Ishikawa (cell line): ENCODE results near the gene HAT1.

Source experiments
- CEBPB ChIP-seq: IDR thresholded peaks from 2 replicates; pipeline ENCODE4 v1.6.1; 2012
- CREB1 ChIP-seq: IDR thresholded peaks from 2 replicates; pipeline ENCODE4 v1.6.1; 2012; ENCODE audit warnings: low read depth
- EGR1 ChIP-seq: IDR thresholded peaks from 2 replicates; pipeline ENCODE4 v1.6.1; 2012
- EP300 ChIP-seq: IDR thresholded peaks from 2 replicates; pipeline ENCODE4 v1.6.1; 2012; ENCODE audit warnings: borderline replicate concordance
- FOXM1 ChIP-seq: IDR thresholded peaks from 2 replicates; pipeline ENCODE4 v1.6.1; 2012; ENCODE audit warnings: low read depth, borderline replicate concordance
- NFIC ChIP-seq: IDR thresholded peaks from 2 replicates; pipeline ENCODE4 v1.6.1; 2012
- RAD21 ChIP-seq: IDR thresholded peaks from 2 replicates; pipeline ENCODE4 v1.6.1; 2012; ENCODE audit warnings: low read depth
- REST ChIP-seq: IDR thresholded peaks from 2 replicates; pipeline ENCODE4 v1.6.1; 2012; ENCODE audit warnings: low read depth, mild to moderate bottlenecking
- TAF1 ChIP-seq: IDR thresholded peaks from 2 replicates; pipeline ENCODE4 v1.6.1; 2012; ENCODE audit warnings: low read depth, mild to moderate bottlenecking
- TCF12 ChIP-seq: IDR thresholded peaks from 2 replicates; pipeline ENCODE4 v1.6.1; 2012; ENCODE audit warnings: low read depth
- TEAD4 ChIP-seq: IDR thresholded peaks from 2 replicates; pipeline ENCODE4 v1.6.1; 2012
- USF1 ChIP-seq: IDR thresholded peaks from 2 replicates; pipeline ENCODE4 v1.6.1; 2012
- YY1 ChIP-seq: IDR thresholded peaks from 2 replicates; pipeline ENCODE4 v1.6.1; 2012; ENCODE audit warnings: low read depth
- ZBTB7A ChIP-seq: IDR thresholded peaks from 2 replicates; pipeline ENCODE4 v1.6.1; 2012; ENCODE audit warnings: low read depth
- TF ChIP-seq, protein P1 (sequence below): IDR thresholded peaks from 2 replicates; pipeline ENCODE4 v1.6.1; 2012

The HAT1 gene

DNA sequence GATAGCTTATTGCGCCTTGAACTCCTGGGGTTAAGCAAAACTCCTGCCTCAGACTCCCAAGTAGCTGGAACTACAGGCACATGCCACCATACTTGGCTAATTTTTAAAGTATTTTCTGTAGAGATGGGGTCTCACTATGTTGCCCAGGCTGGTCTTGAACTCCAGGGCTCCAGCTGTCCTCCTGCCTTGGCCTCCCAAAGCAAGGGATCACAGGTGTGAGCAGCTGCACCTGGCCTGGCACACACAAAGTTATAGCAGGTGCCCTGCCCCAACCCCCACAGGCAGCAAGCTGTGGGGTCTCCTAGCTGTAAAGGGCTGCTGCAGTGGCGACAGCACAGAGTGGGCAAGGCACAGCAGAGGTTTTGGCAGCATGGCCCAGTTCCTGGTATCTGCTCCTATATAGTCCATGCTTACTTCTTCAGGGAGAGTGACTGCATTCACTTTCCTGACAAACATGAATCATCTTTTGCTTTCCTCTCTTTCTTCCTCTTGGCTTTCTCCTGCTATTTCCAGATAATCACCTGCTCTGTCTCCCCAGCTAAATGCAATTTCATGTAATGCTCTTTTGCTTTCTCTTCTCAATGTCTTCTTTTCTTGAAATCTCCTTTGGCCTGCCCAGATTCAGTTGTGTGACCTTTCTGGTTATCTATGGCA lies 50.2 kb downstream of the HAT1 start:
- no peak for TF ChIP-seq NFIC
- no peak for TF ChIP-seq TAF1
- TF ChIP-seq YY1, result no peak
- no peak for TF ChIP-seq CREB1

GRCh38 chr2:171979103-171979502 lies 56.8 kb downstream of the HAT1 start:
- TF ChIP-seq YY1 (no peak), EP300 (no peak), EGR1 (no peak), RAD21 (no peak), TCF12 (no peak), FOXM1 (no peak), USF1 (no peak), TEAD4 (no peak), TAF1 (no peak), CEBPB (no peak), ZBTB7A (no peak)
- TF ChIP-seq, protein P1, sequence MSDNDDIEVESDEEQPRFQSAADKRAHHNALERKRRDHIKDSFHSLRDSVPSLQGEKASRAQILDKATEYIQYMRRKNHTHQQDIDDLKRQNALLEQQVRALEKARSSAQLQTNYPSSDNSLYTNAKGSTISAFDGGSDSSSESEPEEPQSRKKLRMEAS, result no peak

DNA sequence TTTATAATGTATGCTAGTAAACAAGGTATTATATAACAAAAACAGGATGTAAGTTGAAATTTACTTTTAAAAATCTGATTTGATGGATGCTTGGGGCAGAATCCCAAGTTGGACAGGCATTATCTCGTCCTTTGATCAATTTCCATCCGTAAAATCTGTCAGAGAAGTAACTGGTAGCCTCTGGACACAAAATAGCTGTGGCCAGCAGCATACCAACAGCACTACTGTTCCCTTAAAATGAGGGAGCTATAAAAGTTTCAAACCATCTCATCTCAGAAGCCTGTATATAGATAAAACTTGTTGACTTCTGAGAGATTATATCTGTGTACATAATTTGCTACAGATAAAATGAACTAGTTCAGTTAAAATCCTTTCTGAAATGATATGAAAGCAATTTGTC lies 62.8 kb downstream of the HAT1 start:
- no peak for TF ChIP-seq TEAD4
- TF ChIP-seq, protein P1, result no peak
- TF ChIP-seq ZBTB7A, result no peak

DNA sequence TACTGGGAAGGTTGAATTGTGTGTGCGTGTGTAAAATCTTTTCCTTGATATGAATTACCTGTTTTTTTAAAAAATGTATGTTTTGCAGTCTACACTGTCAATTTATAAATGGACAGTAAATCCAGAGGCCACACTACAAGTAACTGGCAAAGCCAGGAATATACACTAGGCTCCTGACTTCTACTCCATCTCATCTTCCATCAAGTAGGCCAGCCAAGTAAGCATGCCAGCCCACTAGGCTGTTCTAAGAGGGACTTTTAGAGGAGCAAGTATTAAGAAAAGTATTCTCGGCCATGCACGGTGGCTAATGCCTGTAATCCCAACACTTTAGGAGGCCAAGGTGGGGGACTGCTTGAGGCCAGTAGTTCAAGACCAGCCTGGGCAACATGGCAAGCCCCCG lies 64.5 kb downstream of the HAT1 start:
- no peak for TF ChIP-seq RAD21
- TF ChIP-seq REST, result no peak
- TF ChIP-seq, protein P1, result no peak

DNA sequence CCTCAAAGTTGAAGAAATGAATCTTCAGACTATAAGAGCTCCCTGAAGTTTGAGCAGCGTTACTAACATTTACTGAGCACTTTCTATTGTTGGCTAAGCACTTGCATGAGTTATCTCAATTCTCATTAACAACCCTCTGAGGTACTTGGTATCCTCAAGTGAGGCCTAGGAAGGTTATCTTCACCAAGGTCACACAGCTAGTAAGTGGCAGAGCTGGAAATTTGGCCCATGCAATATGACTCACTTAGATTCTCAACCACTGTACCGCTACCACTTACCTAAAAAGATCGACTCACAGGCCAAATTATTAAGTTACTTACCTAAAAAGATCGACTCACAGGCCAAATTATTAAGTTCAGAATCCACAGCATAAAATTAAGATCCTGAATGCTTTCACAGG lies 68.8 kb downstream of the HAT1 start:
- no peak for TF ChIP-seq REST
- no peak for TF ChIP-seq EGR1
- no peak for TF ChIP-seq TEAD4
- no peak for TF ChIP-seq NFIC

DNA sequence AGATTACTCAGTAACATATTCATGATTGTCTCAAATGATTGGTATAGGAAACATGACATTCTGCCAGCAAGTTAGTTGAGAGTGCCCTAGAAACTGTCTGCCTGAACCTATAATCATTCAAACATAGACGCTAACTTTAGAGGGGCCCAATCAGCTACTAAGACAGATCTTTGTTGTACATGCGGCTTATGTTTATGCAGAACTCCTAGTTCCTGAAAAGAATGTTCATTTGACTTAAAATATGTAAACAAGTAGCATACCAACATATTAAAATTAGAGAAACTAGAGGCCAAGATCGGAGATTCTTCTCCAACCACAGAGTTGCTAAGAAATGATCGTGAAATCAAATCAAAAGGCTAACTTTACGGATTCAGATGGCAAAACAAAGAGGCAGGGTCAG lies 73.3 kb downstream of the HAT1 start:
- TF ChIP-seq TAF1 (no peak), EGR1 (no peak), CREB1 (no peak)
- TF ChIP-seq, protein P1, result no peak

GRCh38 chr2:171996021-171996420 lies 73.8 kb downstream of the HAT1 start:
- TF ChIP-seq CEBPB (no peak), ZBTB7A (no peak), NFIC (no peak), CREB1 (no peak), EGR1 (no peak), FOXM1 (no peak), RAD21 (no peak), YY1 (no peak), USF1 (no peak), REST (no peak), TEAD4 (no peak), TCF12 (no peak), TAF1 (no peak)
- TF ChIP-seq, protein P1, result no peak
